Esophagus muscularis mucosa (tissue), 4 donors: ENCODE measurements around the gene ZNF442. TPM values are rescaled to one million over a fixed set of nuclear protein-coding genes. Genes with fewer than 3 reads are reported as not detected.

ENCODE experiments used
- DNase-seq: peaks from one replicate; pipeline ENCODE4 v3.0.0-alpha.2; 2017; ENCODE audit errors: extremely low spot score
- H3K27ac ChIP-seq, 4 donors: fragments of 200-600 bp; sonication (generic); replicated peaks in 1 of 4; 1 replicate in 3 of 4; 2 replicates in 1 of 4; pipeline ENCODE4 v1.5.1; 2016 to 2019; ENCODE audit warnings: mild to moderate bottlenecking in 1 of 4
- H3K27me3 ChIP-seq, 4 donors: fragments of 200-600 bp; sonication (generic); one replicate each; pipeline versions ENCODE4 v1.5.1 to v1.6.0; 2016 to 2019
- H3K36me3 ChIP-seq, 4 donors: fragments of 200-600 bp; sonication (generic); one replicate each; pipeline ENCODE4 v1.5.1; 2016 to 2019
- H3K4me1 ChIP-seq, 4 donors: fragments of 200-600 bp; sonication (generic); one replicate each; pipeline ENCODE4 v1.5.1; 2016 to 2019
- H3K4me3 ChIP-seq, 4 donors: fragments of 200-600 bp; sonication (generic); 1 replicate in 2 of 4; 2 replicates in 2 of 4; pipeline ENCODE4 v1.5.1; 2016 to 2019; ENCODE audit warnings: mild to moderate bottlenecking in 4 of 4, moderate library complexity in 1 of 4
- H3K9me3 ChIP-seq, 4 donors: fragments of 200-600 bp; sonication (generic); 1 replicate in 3 of 4; 2 replicates in 1 of 4; pipeline ENCODE4 v1.5.1; 2016 to 2019
- CTCF ChIP-seq, 3 experiments: fragments of 200-600 bp in 2 of 3; fragments of 450-650 bp in 1 of 3; sonication (generic) in 2 of 3; IDR thresholded peaks; one replicate each; pipeline ENCODE4 v1.5.1; 2017 to 2019; ENCODE audit warnings: antibody characterized with exemption in 3 of 3, mild to moderate bottlenecking in 2 of 3, moderate library complexity in 1 of 3
- EP300 ChIP-seq: sonication (generic); formaldehyde crosslinking; IDR thresholded peaks from one replicate; pipeline ENCODE4 v1.6.1; 2017; ENCODE audit warnings: antibody characterized with exemption
- POLR2A ChIP-seq: fragments of 450-650 bp; IDR thresholded peaks from one replicate; pipeline ENCODE4 v1.6.1; 2017; ENCODE audit warnings: antibody characterized with exemption, moderate library complexity, mild to moderate bottlenecking, low read depth
- POLR2AphosphoS5 ChIP-seq, 2 donors: sonication (generic); formaldehyde crosslinking; IDR thresholded peaks; one replicate each; pipeline ENCODE4 v1.6.1; 2017; ENCODE audit warnings: antibody characterized with exemption in 2 of 2
- WGBS: methylation state at CpG from one replicate; pipeline ENCODE4 v1.1.5; 2018; 5-methylcytosine and 5-hydroxymethylcytosine counted together
- intact Hi-C: fragments of 100-400 bp; cut with DNase I; formaldehyde crosslinking; loops from one replicate; pipeline ENCODE4 v1.15.1; 2023
- total RNA-seq, 4 donors: library from RNA; depleted of rRNA; stranded (reverse); fragments of >200 nt; gene quantifications; one replicate each; pipeline versions ENCODE4 v1.1.0 to v1.2.1, GENCODE V29; 2016

Gene ZNF442
- total RNA-seq, 4 donors from 2014 or later, result 3.3 to 4.6 (median 3.6) TPM

GRCh38 chr19:12345197-12345596 lies 20.3 kb downstream of the ZNF442 start:
- H3K36me3 ChIP-seq, result peaks cover 2 to 13% (median 9%) of the 10 kb centered on the region in 4 donors
- H3K27ac ChIP-seq, result no peak overlapping the region
- TF ChIP-seq POLR2A (no peak), POLR2AphosphoS5 (IDR thresholded peaks at IDR 0.05) (no peak), CTCF (IDR thresholded peaks at IDR 0.05) (no peak), EP300 (no peak)
- H3K27me3 ChIP-seq, result no peaks in the 10 kb centered on the region
- intact Hi-C loops, result no loop called here
- no peaks in the 10 kb centered on the region for H3K4me1 ChIP-seq
- peaks cover 0 to 33% (median 22%) of the 10 kb centered on the region in 4 donors for H3K9me3 ChIP-seq
- no peak overlapping the region for H3K4me3 ChIP-seq
- WGBS, result 100% methylated on average over 1 of the region's 1 CpG
- DNase-seq, result no peak

- WGBS, result under 1% methylated on average over 50 of the region's 55 CpGs
- intact Hi-C loops, result loop anchor here (2.0 kb wide), 1 partner anchor 39 kb away; the partner anchor contains the start of gene ZNF44
Observed at GRCh38 chr19:12333162-12334159, 32.0 kb downstream of the ZNF442 start, which contains the start of gene ZNF563. TSS of gene ZNF563 (minus strand) at chr19:12333633. CDS start at chr19:12333482, 151 bp downstream.

GRCh38 chr19:12331211-12331941 lies 34.1 kb downstream of the ZNF442 start:
- Histone ChIP-seq H3K4me1 (peaks cover 11 to 23% (median 16%) of the 10 kb centered on the region in 4 donors), H3K36me3 (no peaks in the 10 kb centered on the region), H3K27ac (no peak overlapping the region), H3K27me3 (no peaks in the 10 kb centered on the region), H3K9me3 (no peaks in the 10 kb centered on the region), H3K4me3 (no peak overlapping the region)
- DNase-seq, result no peak
- 87% methylated on average over 4 of the region's 4 CpGs for WGBS
- intact Hi-C loops, result no loop called here
- TF ChIP-seq POLR2AphosphoS5 (IDR thresholded peaks at IDR 0.05), result no peak
- TF ChIP-seq CTCF (IDR thresholded peaks at IDR 0.05), result no peak
- no peak for TF ChIP-seq POLR2A
- no peak for TF ChIP-seq EP300

More at GRCh38 chr19:12333162-12334159, 32.0 kb downstream of the ZNF442 start, which contains the start of gene ZNF563:
- H3K4me3 ChIP-seq, result peak within 1 kb of the TSS; percentile 71 to 89 (median 82)
- peak; percentile 100 for DNase-seq
- H3K27me3 ChIP-seq, result no peaks in the 10 kb centered on the region
- H3K9me3 ChIP-seq, result no peaks in the 10 kb centered on the region
- TF ChIP-seq POLR2A, result peak; percentile 50
- TF ChIP-seq POLR2AphosphoS5 (IDR thresholded peaks at IDR 0.05), result peak; percentile 84 to 94
- no peak for TF ChIP-seq EP300
- no peak for TF ChIP-seq CTCF (IDR thresholded peaks at IDR 0.05)
- no peaks in the 10 kb centered on the region for H3K36me3 ChIP-seq
- H3K4me1 ChIP-seq, result peaks cover 11 to 23% (median 16%) of the 10 kb centered on the region in 4 donors
- H3K27ac ChIP-seq, result peak within 1 kb of the TSS; percentile 86 to 95 (median 93)

GRCh38 chr19:12330340-12330739 lies 35.1 kb downstream of the ZNF442 start:
- intact Hi-C loops, result no loop called here
- WGBS, result 95% methylated on average over 4 of the region's 4 CpGs
- H3K9me3 ChIP-seq, result no peaks in the 10 kb centered on the region
- H3K27me3 ChIP-seq, result no peaks in the 10 kb centered on the region
- H3K36me3 ChIP-seq, result no peaks in the 10 kb centered on the region
- H3K27ac ChIP-seq, result no peak overlapping the region
- TF ChIP-seq EP300 (no peak), POLR2A (no peak), POLR2AphosphoS5 (IDR thresholded peaks at IDR 0.05) (no peak)
- H3K4me1 ChIP-seq, result peaks cover 11 to 23% (median 16%) of the 10 kb centered on the region in 4 donors
- DNase-seq, result no peak
- H3K4me3 ChIP-seq, result no peak overlapping the region
